Activated CD8-positive, alpha-beta T cell treated with anti-CD3 and anti-CD28 coated beads for 36 hours (primary cell): ENCODE data around the gene FARP1. TPM values are rescaled to one million over a fixed set of nuclear protein-coding genes. Genes with fewer than 3 reads are reported as not detected.

Experiments used
- ATAC-seq: fragments of 200-7000 bp; cut with Tn5 transposase; one replicate; pipeline ENCODE4 v1.10.0; 2021; ENCODE audit warnings: mild to moderate bottlenecking, moderate library complexity
- CTCF ChIA-PET: fragments of 350-600 bp; sonication (Branson Sonifier 250); formaldehyde crosslinking; loops from one replicate; lab custom pipeline; 2021; ENCODE audit warnings: antibody characterized with exemption; lab: Charles Lee
- POLR2A ChIA-PET: fragments of 350-600 bp; sonication (Branson Sonifier 250); formaldehyde crosslinking; loops from one replicate; lab custom pipeline; 2021; ENCODE audit warnings: antibody characterized with exemption; lab: Charles Lee
- DNase-seq: peaks from one replicate; pipeline ENCODE4 v3.0.0-alpha.2; 2020
- H3K27ac Mint-ChIP-seq: one replicate; pipeline ENCODE4 v1.8.0; 2021; ENCODE audit warnings: mild to moderate bottlenecking, mixed read lengths
- H3K27me3 Mint-ChIP-seq: one replicate; pipeline ENCODE4 v1.8.0; 2021; ENCODE audit warnings: mixed read lengths
- H3K36me3 Mint-ChIP-seq: one replicate; pipeline ENCODE4 v1.8.0; 2021; ENCODE audit warnings: low read depth, mixed read lengths
- H3K4me1 Mint-ChIP-seq: one replicate; pipeline ENCODE4 v1.8.0; 2021; ENCODE audit warnings: low read depth, mixed read lengths
- H3K4me3 Mint-ChIP-seq: one replicate; pipeline ENCODE4 v1.8.0; 2021; ENCODE audit warnings: mild to moderate bottlenecking, moderate library complexity, mixed read lengths
- H3K9me3 Mint-ChIP-seq: one replicate; pipeline ENCODE4 v1.8.0; 2021; ENCODE audit warnings: mixed read lengths
- CTCF ChIP-seq: fragments of 200-600 bp; IDR thresholded peaks from one replicate; pipeline ENCODE4 v1.8.0; 2022; ENCODE audit warnings: antibody characterized with exemption, mild to moderate bottlenecking
- intact Hi-C: fragments of 100-400 bp; cut with micrococcal nuclease; formaldehyde crosslinking; loops from one replicate; pipeline ENCODE4 v1.10.0; 2022
- total RNA-seq, 2 experiments: library from RNA; stranded (reverse); gene quantifications; one replicate each; pipeline ENCODE4 v1.2.3, GENCODE V29; 2021

Gene FARP1
- total RNA-seq, 2 experiments from 2014 or later: 0.27 to 0.43 TPM

DNA sequence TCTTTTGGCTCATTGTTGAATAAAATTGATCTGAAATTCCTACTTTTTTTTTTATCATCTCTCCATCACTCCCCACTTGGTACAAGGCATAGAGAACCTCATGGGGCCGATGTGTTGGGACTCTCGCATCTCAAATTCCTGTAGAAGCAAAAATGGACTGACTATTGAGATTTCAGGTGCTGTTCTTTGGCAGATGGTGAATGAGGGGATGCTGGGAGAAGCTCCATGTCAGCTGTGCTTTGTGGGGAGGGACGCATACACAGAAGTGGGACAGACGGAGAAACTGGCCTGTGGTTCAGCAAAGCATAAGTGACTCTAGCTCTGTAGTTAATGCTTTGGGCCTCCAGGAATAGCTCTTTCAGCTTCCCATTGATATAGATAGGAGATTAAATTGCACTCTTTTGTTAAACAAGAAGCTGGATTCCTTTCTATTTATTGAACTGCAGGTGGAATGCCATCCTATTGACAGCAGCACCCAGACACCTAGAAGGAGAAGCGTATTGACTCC is 228.7 kb downstream of the FARP1 start:
- CTCF ChIA-PET: interaction anchor here (0.6 kb wide), 1 partner anchor 111 kb away, joined by 3 read pairs; no protein-coding TSS in a partner anchor
- no peak for TF ChIP-seq CTCF
- no peak for DNase-seq
- intact Hi-C loops: no loop called here
- Mint-ChIP-seq H3K4me1 (no peaks in the 10 kb centered on the region), H3K36me3 (no peaks in the 10 kb centered on the region), H3K27ac (no peak overlapping the region), H3K27me3 (peaks cover 19% of the 10 kb centered on the region), H3K9me3 (no peaks in the 10 kb centered on the region), H3K4me3 (no peak overlapping the region)
- POLR2A ChIA-PET: no interaction called here
- no peak for ATAC-seq

DNA sequence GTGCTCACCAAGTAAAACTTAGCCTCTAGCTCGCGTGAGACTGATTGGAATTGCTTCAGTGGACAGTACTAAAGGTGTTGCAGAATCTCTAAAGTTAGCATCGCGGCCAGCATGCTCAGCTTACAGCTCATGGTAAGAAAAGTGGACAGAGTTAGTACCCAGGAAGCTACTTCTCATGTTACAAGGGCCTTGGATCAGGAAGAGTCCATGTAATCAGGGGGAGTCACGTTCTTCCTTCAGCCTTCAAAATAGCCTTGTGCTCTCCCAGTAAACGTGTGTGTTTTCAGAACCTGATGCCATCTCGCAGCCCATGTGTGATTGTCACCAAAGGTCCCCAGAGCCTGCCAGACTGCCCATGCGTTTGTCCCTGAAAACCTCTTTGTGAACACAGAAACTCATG is 230.0 kb downstream of the FARP1 start:
- no peaks in the 10 kb centered on the region for H3K36me3 Mint-ChIP-seq
- ATAC-seq (no peak), DNase-seq (no peak)
- no peak overlapping the region for H3K27ac Mint-ChIP-seq
- intact Hi-C loops: no loop called here
- TF ChIP-seq CTCF: no peak
- ChIA-PET POLR2A (no interaction called here), CTCF (no interaction called here)
- peaks cover 18% of the 10 kb centered on the region for H3K27me3 Mint-ChIP-seq
- H3K4me1 Mint-ChIP-seq: no peaks in the 10 kb centered on the region
- no peaks in the 10 kb centered on the region for H3K9me3 Mint-ChIP-seq
- H3K4me3 Mint-ChIP-seq: no peak overlapping the region

- CTCF ChIA-PET: no interaction called here
- POLR2A ChIA-PET: no interaction called here
- ATAC-seq: no peak
Measured at GRCh38 chr13:98374750-98375149, 231.9 kb downstream of the FARP1 start.

DNA sequence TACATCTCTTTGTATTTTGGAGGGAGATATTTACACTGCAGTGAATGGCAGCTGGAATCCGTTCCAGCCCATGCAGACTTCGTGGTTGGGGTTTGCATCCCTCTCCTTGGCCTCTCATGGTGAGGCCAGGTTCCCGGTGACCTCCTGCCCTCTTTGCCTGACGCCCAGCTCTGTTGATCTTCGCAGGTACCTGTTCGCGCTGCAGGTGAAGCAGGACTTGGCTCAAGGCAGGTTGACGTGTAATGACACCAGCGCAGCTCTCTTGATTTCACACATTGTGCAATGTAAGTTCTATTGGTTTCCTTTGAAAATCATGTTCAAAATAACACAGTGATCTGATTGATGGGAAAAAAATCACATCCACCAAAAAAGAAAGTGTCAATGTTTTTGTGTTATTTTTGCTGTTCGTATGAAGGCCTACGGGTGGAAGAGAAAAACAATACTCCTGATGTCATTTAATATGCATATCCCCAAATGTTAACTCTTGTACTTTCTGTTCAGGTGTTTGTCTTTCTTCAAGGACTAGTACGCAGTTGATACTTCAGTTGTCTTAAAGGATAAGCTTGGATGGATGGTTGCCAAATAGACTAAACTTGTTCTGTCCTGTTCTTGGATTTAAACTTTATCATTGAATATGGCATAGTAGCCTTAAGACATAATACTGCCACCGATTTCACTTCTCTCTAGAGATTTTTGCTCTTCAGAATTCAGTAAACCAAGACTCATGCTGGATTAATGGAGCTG is 234.9 kb downstream of the FARP1 start:
- ChIA-PET POLR2A (no interaction called here), CTCF (interaction anchor here (0.6 kb wide), 1 partner anchor 291 kb away, joined by 3 read pairs; no protein-coding TSS in a partner anchor)
- ATAC-seq (no peak), DNase-seq (no peak)
- H3K4me1 Mint-ChIP-seq: no peaks in the 10 kb centered on the region
- no peaks in the 10 kb centered on the region for H3K9me3 Mint-ChIP-seq
- intact Hi-C loops: no loop called here
- H3K27me3 Mint-ChIP-seq: peaks cover 1% of the 10 kb centered on the region
- no peak overlapping the region for H3K27ac Mint-ChIP-seq
- no peak overlapping the region for H3K4me3 Mint-ChIP-seq
- no peaks in the 10 kb centered on the region for H3K36me3 Mint-ChIP-seq
- TF ChIP-seq CTCF: no peak

More at GRCh38 chr13:98374750-98375149, 231.9 kb downstream of the FARP1 start:
- peaks cover 12% of the 10 kb centered on the region for H3K27me3 Mint-ChIP-seq
- intact Hi-C loops: no loop called here
- H3K4me1 Mint-ChIP-seq: no peaks in the 10 kb centered on the region
- H3K27ac Mint-ChIP-seq: no peak overlapping the region
- H3K9me3 Mint-ChIP-seq: no peaks in the 10 kb centered on the region
- no peak overlapping the region for H3K4me3 Mint-ChIP-seq
- DNase-seq: no peak
- TF ChIP-seq CTCF: no peak
- H3K36me3 Mint-ChIP-seq: no peaks in the 10 kb centered on the region

DNA sequence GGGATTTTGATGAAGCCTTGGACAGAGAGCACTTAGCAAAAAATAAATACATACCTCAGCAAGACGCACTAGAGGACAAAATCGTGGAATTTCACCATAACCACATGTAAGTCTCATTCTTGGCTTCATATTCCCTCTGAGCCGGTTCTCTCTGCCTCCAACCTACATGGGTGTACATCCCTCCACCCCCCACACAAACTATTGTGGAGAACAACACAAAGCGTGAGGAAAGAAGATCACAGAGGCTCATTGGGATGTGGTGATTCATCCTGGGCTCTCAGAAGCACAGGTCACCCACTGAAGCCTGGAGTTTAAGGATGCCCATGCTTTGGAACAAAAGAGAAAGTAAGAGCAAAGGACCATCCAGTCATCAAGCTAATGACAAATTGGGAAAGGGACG is 241.8 kb downstream of the FARP1 start:
- DNase-seq (no peak), ATAC-seq (no peak)
- Mint-ChIP-seq H3K4me3 (no peak overlapping the region), H3K9me3 (no peaks in the 10 kb centered on the region), H3K27me3 (peaks cover 8% of the 10 kb centered on the region), H3K36me3 (no peaks in the 10 kb centered on the region), H3K27ac (no peak overlapping the region), H3K4me1 (no peaks in the 10 kb centered on the region)
- ChIA-PET POLR2A (interaction anchor here (1.3 kb wide), 1 partner anchor 33 kb away, joined by 3 read pairs; no protein-coding TSS in a partner anchor), CTCF (no interaction called here)
- TF ChIP-seq CTCF: no peak
- intact Hi-C loops: no loop called here
